K562 (cell line): ENCODE data around the gene HNRNPLL.

Experiments used
- ARID3B ChIP-seq: fragments of 250-450 bp; sonication (Bioruptor Pico); IDR thresholded peaks from 2 replicates; pipeline ENCODE4 v1.4.0; 2020; ENCODE audit warnings: borderline replicate concordance
- ATF3 ChIP-seq, 2 experiments: fragments of 450-650 bp in 1 of 2; sonication (generic) in 1 of 2; formaldehyde crosslinking in 1 of 2; IDR thresholded peaks in 1 of 2; conservative IDR thresholded peaks in 1 of 2; 2 replicates each; pipeline versions ENCODE4 v1.6.1 to v1.8.1; 2016 to 2023; ENCODE audit warnings: mild to moderate bottlenecking in 2 of 2, moderate library complexity in 2 of 2, inconsistent platforms in 1 of 2, missing genetic modification reagents in 1 of 2
- CBFA2T3 ChIP-seq: fragments of 450-650 bp; IDR thresholded peaks from 2 replicates; pipeline ENCODE4 v1.6.1; 2017
- CREB1 ChIP-seq, 2 experiments: sonication (generic) in 1 of 2; formaldehyde crosslinking in 1 of 2; IDR thresholded peaks; 2 replicates each; pipeline versions ENCODE4 v1.6.1 to v1.8.0; 2012 to 2022; ENCODE audit warnings: inconsistent platforms in 1 of 2, mild to moderate bottlenecking in 1 of 2, missing genetic modification reagents in 1 of 2, moderate library complexity in 1 of 2
- CTCF ChIP-seq, 3 experiments: IDR thresholded peaks in 2 of 3; conservative IDR thresholded peaks in 1 of 3; 2 replicates each; pipeline ENCODE4 v1.5.1; 2011 to 2012; ENCODE audit warnings: low read length in 3 of 3, mild to moderate bottlenecking in 3 of 3, control low read depth in 2 of 3, improper control_type of control experiment in 1 of 3, inconsistent platforms in 1 of 3, low read depth in 1 of 3, mixed read lengths in 1 of 3, moderate library complexity in 1 of 3; ENCODE audit not compliant: insufficient read depth in 2 of 3
- GATAD2A ChIP-seq: fragments of 450-650 bp; IDR thresholded peaks from 2 replicates; pipeline ENCODE4 v1.6.1; 2017
- KLF10 ChIP-seq: fragments of 250-450 bp; sonication (Bioruptor Pico); IDR thresholded peaks from 2 replicates; pipeline ENCODE4 v1.6.1; 2021; ENCODE audit warnings: matching md5 sums
- MAX ChIP-seq: sonication (generic); formaldehyde crosslinking; IDR thresholded peaks from 2 replicates; pipeline ENCODE4 v1.9.0; 2022; ENCODE audit warnings: mild to moderate bottlenecking, missing genetic modification reagents
- MLLT1 ChIP-seq, 2 experiments: fragments of 450-650 bp; IDR thresholded peaks; 2 replicates each; pipeline ENCODE4 v1.6.1; 2016
- NR2F6 ChIP-seq: fragments of 450-650 bp; formaldehyde crosslinking; IDR thresholded peaks from 2 replicates; pipeline ENCODE4 v1.4.0; 2020; ENCODE audit warnings: mild to moderate bottlenecking
- PRDM10 ChIP-seq: fragments of 450-650 bp; IDR thresholded peaks from 2 replicates; pipeline ENCODE4 v1.6.1; 2018; ENCODE audit not compliant: partially characterized antibody
- RBFOX2 ChIP-seq: fragments of 200-400 bp; formaldehyde crosslinking; IDR thresholded peaks from 2 replicates; pipeline ENCODE4 v1.6.1; 2017; ENCODE audit warnings: low read depth, mild to moderate bottlenecking, low read length, moderate library complexity
- TBP ChIP-seq: optimal IDR thresholded peaks from 2 replicates; pipeline ENCODE3; 2011; ENCODE audit warnings: low read depth, low read length, improper control_type of control experiment
- ZNF431 ChIP-seq: sonication (generic); formaldehyde crosslinking; IDR thresholded peaks from 2 replicates; pipeline ENCODE4 v1.8.0; 2022; ENCODE audit warnings: mild to moderate bottlenecking, missing genetic modification reagents

GRCh38 chr2:38633895-38634294 is 31.2 kb upstream of the HNRNPLL start:
- TF ChIP-seq CTCF (IDR thresholded peaks at IDR 0.05 in 2 of 3, conservative IDR thresholded peaks at IDR 0.05 in 1 of 3; ENCODE audit: insufficient read depth in 2 of 3, low read depth in 1 of 3, low read length in 3 of 3): no peak
- TF ChIP-seq ATF3 (IDR thresholded peaks at IDR 0.05): no peak
- no peak for TF ChIP-seq ATF3 (CRISPR knock-in tag; conservative IDR thresholded peaks at IDR 0.05)
- no peak for TF ChIP-seq PRDM10
- TF ChIP-seq MAX (CRISPR knock-in tag): no peak
- TF ChIP-seq NR2F6 (CRISPR knock-in tag): no peak
- TF ChIP-seq KLF10 (CRISPR knock-in tag): no peak
- no peak for TF ChIP-seq TBP
- TF ChIP-seq MLLT1 (IDR thresholded peaks at IDR 0.05): no peak
- no peak for TF ChIP-seq CBFA2T3
- no peak for TF ChIP-seq GATAD2A
- TF ChIP-seq ZNF431 (CRISPR knock-in tag): no peak
- no peak for TF ChIP-seq RBFOX2
- TF ChIP-seq ARID3B (CRISPR knock-in tag): no peak
- no peak for TF ChIP-seq CREB1 (IDR thresholded peaks at IDR 0.05)
- TF ChIP-seq CREB1 (CRISPR knock-in tag; IDR thresholded peaks at IDR 0.05): no peak
